Activated CD8-positive, alpha-beta T cell treated with anti-CD3 and anti-CD28 coated beads for 36 hours (primary cell): ENCODE data around the gene SF3B1. TPM values are rescaled to one million over a fixed set of nuclear protein-coding genes. Genes with fewer than 3 reads are reported as not detected.
"Not testable (repeated sequence)": the region's sequence is repeated elsewhere in the genome, so short reads cannot be mapped to it uniquely, and the experiment has no call there.

Experiments
- ATAC-seq: fragments of 200-7000 bp; cut with Tn5 transposase; one replicate; pipeline ENCODE4 v1.10.0; 2021; ENCODE audit warnings: mild to moderate bottlenecking, moderate library complexity
- CTCF ChIA-PET: fragments of 350-600 bp; sonication (Branson Sonifier 250); formaldehyde crosslinking; loops from one replicate; lab custom pipeline; 2021; ENCODE audit warnings: antibody characterized with exemption; lab: Charles Lee
- POLR2A ChIA-PET: fragments of 350-600 bp; sonication (Branson Sonifier 250); formaldehyde crosslinking; loops from one replicate; lab custom pipeline; 2021; ENCODE audit warnings: antibody characterized with exemption; lab: Charles Lee
- DNase-seq: peaks from one replicate; pipeline ENCODE4 v3.0.0-alpha.2; 2020
- H3K27ac Mint-ChIP-seq: one replicate; pipeline ENCODE4 v1.8.0; 2021; ENCODE audit warnings: mild to moderate bottlenecking, mixed read lengths
- H3K27me3 Mint-ChIP-seq: one replicate; pipeline ENCODE4 v1.8.0; 2021; ENCODE audit warnings: mixed read lengths
- H3K36me3 Mint-ChIP-seq: one replicate; pipeline ENCODE4 v1.8.0; 2021; ENCODE audit warnings: low read depth, mixed read lengths
- H3K4me1 Mint-ChIP-seq: one replicate; pipeline ENCODE4 v1.8.0; 2021; ENCODE audit warnings: low read depth, mixed read lengths
- H3K4me3 Mint-ChIP-seq: one replicate; pipeline ENCODE4 v1.8.0; 2021; ENCODE audit warnings: mild to moderate bottlenecking, moderate library complexity, mixed read lengths
- H3K9me3 Mint-ChIP-seq: one replicate; pipeline ENCODE4 v1.8.0; 2021; ENCODE audit warnings: mixed read lengths
- CTCF ChIP-seq: fragments of 200-600 bp; IDR thresholded peaks from one replicate; pipeline ENCODE4 v1.8.0; 2022; ENCODE audit warnings: antibody characterized with exemption, mild to moderate bottlenecking
- intact Hi-C: fragments of 100-400 bp; cut with micrococcal nuclease; formaldehyde crosslinking; loops from one replicate; pipeline ENCODE4 v1.10.0; 2022
- total RNA-seq, 2 experiments: library from RNA; stranded (reverse); gene quantifications; one replicate each; pipeline ENCODE4 v1.2.3, GENCODE V29; 2021

Gene SF3B1
- total RNA-seq, 2 experiments from 2014 or later = 235 to 253 TPM

GRCh38 chr2:197378494-197379307 lies 56.1 kb downstream of the SF3B1 start:
- Mint-ChIP-seq H3K27me3 (no peaks in the 10 kb centered on the region), H3K36me3 (no peaks in the 10 kb centered on the region), H3K4me1 (peaks cover 24% of the 10 kb centered on the region), H3K4me3 (no peak overlapping the region), H3K9me3 (no peaks in the 10 kb centered on the region), H3K27ac (no peak overlapping the region)
- peak; percentile 92 for TF ChIP-seq CTCF
- ATAC-seq (peak; percentile 86), DNase-seq (peak; percentile 71)
- intact Hi-C loops = loop anchor here (2.0 to 5.0 kb wide), 4 partner anchors 66 to 366 kb away; partner anchors contain the start of gene ANKRD44
- ChIA-PET CTCF (interaction anchor here (0.6 to 6.9 kb wide), 18 partner anchors 8 to 563 kb away, joined by 3 to 49 read pairs (median 4); no protein-coding TSS in a partner anchor), POLR2A (no interaction called here)

- H3K9me3 Mint-ChIP-seq = no peaks in the 10 kb centered on the region
- no peak overlapping the region for H3K27ac Mint-ChIP-seq
- no peak for TF ChIP-seq CTCF
- intact Hi-C loops = loop anchor here (2.0 to 5.0 kb wide), 4 partner anchors 66 to 366 kb away; partner anchors contain the start of gene ANKRD44
- H3K4me3 Mint-ChIP-seq = no peak overlapping the region
- DNase-seq (no peak), ATAC-seq (no peak)
- POLR2A ChIA-PET = no interaction called here
- H3K4me1 Mint-ChIP-seq = peaks cover 24% of the 10 kb centered on the region
- no peaks in the 10 kb centered on the region for H3K27me3 Mint-ChIP-seq
- no peaks in the 10 kb centered on the region for H3K36me3 Mint-ChIP-seq
- CTCF ChIA-PET = interaction anchor here (0.6 to 6.9 kb wide), 20 partner anchors 9 to 562 kb away, joined by 3 to 49 read pairs (median 4); no protein-coding TSS in a partner anchor
Measured at GRCh38 chr2:197378086-197378485, 56.7 kb downstream of the SF3B1 start.

GRCh38 chr2:197377670-197378069 lies 57.2 kb downstream of the SF3B1 start:
- Mint-ChIP-seq H3K4me1 (peaks cover 24% of the 10 kb centered on the region), H3K9me3 (no peaks in the 10 kb centered on the region), H3K27me3 (no peaks in the 10 kb centered on the region), H3K36me3 (no peaks in the 10 kb centered on the region), H3K27ac (no peak overlapping the region), H3K4me3 (no peak overlapping the region)
- no peak for DNase-seq
- ChIA-PET CTCF (interaction anchor here (0.6 to 6.9 kb wide), 16 partner anchors 9 to 366 kb away, joined by 3 to 49 read pairs (median 4); no protein-coding TSS in a partner anchor), POLR2A (interaction anchor here (0.6 kb wide), 1 partner anchor 29 kb away, joined by 3 read pairs; no protein-coding TSS in a partner anchor)
- intact Hi-C loops = loop anchor here (2.0 to 5.0 kb wide), 4 partner anchors 65 to 365 kb away; partner anchors contain the start of gene ANKRD44
- TF ChIP-seq CTCF = no peak
- no peak for ATAC-seq

- no peaks in the 10 kb centered on the region for H3K9me3 Mint-ChIP-seq
- CTCF ChIA-PET = interaction anchor here (0.9 to 1.1 kb wide), 2 partner anchors 181 to 259 kb away, joined by 4 read pairs; no protein-coding TSS in a partner anchor
- intact Hi-C loops = no loop called here
- H3K4me3 Mint-ChIP-seq = no peak overlapping the region
- no peak overlapping the region for H3K27ac Mint-ChIP-seq
- peaks cover 27% of the 10 kb centered on the region for H3K4me1 Mint-ChIP-seq
- H3K36me3 Mint-ChIP-seq = no peaks in the 10 kb centered on the region
- no peak for TF ChIP-seq CTCF
- DNase-seq (no peak), ATAC-seq (no peak)
- H3K27me3 Mint-ChIP-seq = no peaks in the 10 kb centered on the region
- POLR2A ChIA-PET = interaction anchor here (0.6 kb wide), 1 partner anchor 248 kb away, joined by 4 read pairs; no protein-coding TSS in a partner anchor
Measured at GRCh38 chr2:197372592-197372991, 62.2 kb downstream of the SF3B1 start.

GRCh38 chr2:197370664-197371063 lies 64.2 kb downstream of the SF3B1 start:
- POLR2A ChIA-PET, ATAC-seq, H3K36me3 Mint-ChIP-seq, H3K4me3 Mint-ChIP-seq, intact Hi-C loops, H3K27me3 Mint-ChIP-seq, H3K27ac Mint-ChIP-seq, H3K9me3 Mint-ChIP-seq, DNase-seq: not testable (repeated sequence)
- CTCF ChIA-PET = interaction anchor here (1.4 kb wide), 1 partner anchor 257 kb away, joined by 3 read pairs; no protein-coding TSS in a partner anchor
- H3K4me1 Mint-ChIP-seq = peaks cover 24% of the 10 kb centered on the region
